ENCODE data around the gene ADGRG2. TPM values are rescaled to one million over a fixed set of nuclear protein-coding genes. Genes with fewer than 3 reads are reported as not detected.

Gene ADGRG2
- total and polyA plus RNA-seq, 2 of the 13 experiments (the other 11 are each of a cell fraction or from before 2014, with no cell fraction given) = not detected

DNA sequence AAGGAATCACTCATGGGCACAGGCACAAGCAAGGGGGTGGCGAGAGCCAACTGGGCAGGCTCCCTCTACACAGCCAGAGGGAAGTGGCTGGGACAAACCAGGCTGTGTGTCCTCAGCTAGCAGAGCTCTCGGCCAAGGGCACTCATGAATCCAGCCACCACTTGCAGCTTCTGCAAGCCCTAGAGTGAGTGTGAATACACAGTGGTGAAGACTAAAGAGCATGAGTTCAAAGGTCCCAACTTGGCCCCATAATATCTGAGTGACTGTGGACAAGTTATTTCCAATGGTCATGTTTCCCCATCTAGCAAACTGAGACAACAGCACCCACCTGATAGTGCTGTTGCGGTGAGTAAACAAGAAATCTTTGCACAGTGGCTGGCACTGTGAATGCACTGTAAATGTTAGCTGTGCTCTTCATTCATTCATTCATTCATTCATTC, 51.7 kb downstream of the ADGRG2 start:
- 0% methylated on average over 1 of the region's 3 CpGs for WGBS (ENCODE audit: low lambda C conversion rate)
- intact Hi-C loops (cut with micrococcal nuclease; ENCODE audit: unreplicated experiment) (no loop called here), in situ Hi-C loops (cut with HindIII; ENCODE audit: extremely low pct_ligation_motif_present, low pct_unique_long_range_greater_than_20kb) (no loop called here)
- H3K9me3 ChIP-seq (ENCODE audit: low read length) = no peaks in the 10 kb centered on the region
- ChIA-PET POLR2A (no interaction called here), CTCF (ENCODE audit: low intra/inter-chr PET ratio, low total read pairs) (no interaction called here)
- no peak overlapping the region for H3K9ac ChIP-seq (ENCODE audit: insufficient read depth, low read depth, low read length)
- no peak overlapping the region for H3K27ac ChIP-seq (ENCODE audit: extremely low read length, insufficient read depth, low read length)
- peaks cover 54% of the 10 kb centered on the region for H3K4me1 ChIP-seq (ENCODE audit: insufficient read depth, low read length)
- peak overlapping the region; percentile 44 for H3K4me2 ChIP-seq (ENCODE audit: low read depth, low read length)
- ATAC-seq = peak; percentile 94
- DNase-seq (ENCODE audit: low spot score) = peak; percentile 63
- H4K20me1 ChIP-seq (ENCODE audit: insufficient read depth, low read length) = no peaks in the 10 kb centered on the region
- H2AFZ ChIP-seq (ENCODE audit: low read length) = no peak overlapping the region
- H3K27me3 ChIP-seq (ENCODE audit: control insufficient read depth in 1 of 2, insufficient read depth in 2 of 2, low read length in 2 of 2) = no peaks in the 10 kb centered on the region
- peak; percentile 88 for FAIRE-seq
- peak overlapping the region in 1 of 3 experiments; percentile 14; a peak in 1 of 6 replicates for H3K4me3 ChIP-seq (replicated peaks in 1 of 3; ENCODE audit: insufficient read depth in 1 of 3, low read depth in 2 of 3, low read length in 3 of 3)
- H3K36me3 ChIP-seq (replicated peaks in 1 of 2; ENCODE audit: control insufficient read depth in 1 of 2, insufficient read depth in 2 of 2, low read length in 2 of 2) = no peaks in the 10 kb centered on the region
- BruUV-seq (replicated peaks) = no TSS peak
- H3K79me2 ChIP-seq (ENCODE audit: insufficient read depth, low read length) = no peaks in the 10 kb centered on the region
- peak; percentile 50 for TF ChIP-seq SKI (IDR thresholded peaks at IDR 0.05; ENCODE audit: partially characterized antibody)
- TF ChIP-seq BRD4 (CRISPR knock-in tag; IDR thresholded peaks at IDR 0.05) = no peak
- no peak for TF ChIP-seq ZNF569 (CRISPR knock-in tag; IDR thresholded peaks at IDR 0.05; ENCODE audit: borderline replicate concordance)
- peak; percentile 80 for TF ChIP-seq HNF4A (CRISPR knock-in tag; IDR thresholded peaks at IDR 0.05)
- TF ChIP-seq AHR (CRISPR knock-in tag; IDR thresholded peaks at IDR 0.05) = no peak
- TF ChIP-seq REPIN1 (CRISPR knock-in tag; IDR thresholded peaks at IDR 0.05; ENCODE audit: borderline replicate concordance, low read depth) = no peak
- TF ChIP-seq TAF1 (CRISPR knock-in tag; IDR thresholded peaks at IDR 0.05) = no peak
- TF ChIP-seq, protein P1, sequence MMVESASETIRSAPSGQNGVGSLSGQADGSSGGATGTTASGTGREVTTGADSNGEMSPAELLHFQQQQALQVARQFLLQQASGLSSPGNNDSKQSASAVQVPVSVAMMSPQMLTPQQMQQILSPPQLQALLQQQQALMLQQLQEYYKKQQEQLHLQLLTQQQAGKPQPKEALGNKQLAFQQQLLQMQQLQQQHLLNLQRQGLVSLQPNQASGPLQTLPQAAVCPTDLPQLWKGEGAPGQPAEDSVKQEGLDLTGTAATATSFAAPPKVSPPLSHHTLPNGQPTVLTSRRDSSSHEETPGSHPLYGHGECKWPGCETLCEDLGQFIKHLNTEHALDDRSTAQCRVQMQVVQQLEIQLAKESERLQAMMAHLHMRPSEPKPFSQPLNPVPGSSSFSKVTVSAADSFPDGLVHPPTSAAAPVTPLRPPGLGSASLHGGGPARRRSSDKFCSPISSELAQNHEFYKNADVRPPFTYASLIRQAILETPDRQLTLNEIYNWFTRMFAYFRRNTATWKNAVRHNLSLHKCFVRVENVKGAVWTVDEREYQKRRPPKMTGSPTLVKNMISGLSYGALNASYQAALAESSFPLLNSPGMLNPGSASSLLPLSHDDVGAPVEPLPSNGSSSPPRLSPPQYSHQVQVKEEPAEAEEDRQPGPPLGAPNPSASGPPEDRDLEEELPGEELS (CRISPR knock-in tag; IDR thresholded peaks at IDR 0.05) = peak; percentile 48; the same call in 1 of the 2 replicates
- TF ChIP-seq ZNF263 (CRISPR knock-in tag; IDR thresholded peaks at IDR 0.05) = no peak
- no peak for TF ChIP-seq ZBTB26 (CRISPR knock-in tag; IDR thresholded peaks at IDR 0.05; ENCODE audit: borderline replicate concordance)
- TF ChIP-seq CCAR2 (optimal IDR thresholded peaks at IDR 0.05; ENCODE audit: low read depth, low read length) = no peak
- no peak for TF ChIP-seq ZNF138 (CRISPR knock-in tag; IDR thresholded peaks at IDR 0.05; ENCODE audit: low read depth)
- TF ChIP-seq ADNP (CRISPR knock-in tag; IDR thresholded peaks at IDR 0.05) = no peak
- peak; percentile 93 for TF ChIP-seq ZSCAN21 (CRISPR knock-in tag; IDR thresholded peaks at IDR 0.05; ENCODE audit: borderline replicate concordance)
- TF ChIP-seq, protein P2, sequence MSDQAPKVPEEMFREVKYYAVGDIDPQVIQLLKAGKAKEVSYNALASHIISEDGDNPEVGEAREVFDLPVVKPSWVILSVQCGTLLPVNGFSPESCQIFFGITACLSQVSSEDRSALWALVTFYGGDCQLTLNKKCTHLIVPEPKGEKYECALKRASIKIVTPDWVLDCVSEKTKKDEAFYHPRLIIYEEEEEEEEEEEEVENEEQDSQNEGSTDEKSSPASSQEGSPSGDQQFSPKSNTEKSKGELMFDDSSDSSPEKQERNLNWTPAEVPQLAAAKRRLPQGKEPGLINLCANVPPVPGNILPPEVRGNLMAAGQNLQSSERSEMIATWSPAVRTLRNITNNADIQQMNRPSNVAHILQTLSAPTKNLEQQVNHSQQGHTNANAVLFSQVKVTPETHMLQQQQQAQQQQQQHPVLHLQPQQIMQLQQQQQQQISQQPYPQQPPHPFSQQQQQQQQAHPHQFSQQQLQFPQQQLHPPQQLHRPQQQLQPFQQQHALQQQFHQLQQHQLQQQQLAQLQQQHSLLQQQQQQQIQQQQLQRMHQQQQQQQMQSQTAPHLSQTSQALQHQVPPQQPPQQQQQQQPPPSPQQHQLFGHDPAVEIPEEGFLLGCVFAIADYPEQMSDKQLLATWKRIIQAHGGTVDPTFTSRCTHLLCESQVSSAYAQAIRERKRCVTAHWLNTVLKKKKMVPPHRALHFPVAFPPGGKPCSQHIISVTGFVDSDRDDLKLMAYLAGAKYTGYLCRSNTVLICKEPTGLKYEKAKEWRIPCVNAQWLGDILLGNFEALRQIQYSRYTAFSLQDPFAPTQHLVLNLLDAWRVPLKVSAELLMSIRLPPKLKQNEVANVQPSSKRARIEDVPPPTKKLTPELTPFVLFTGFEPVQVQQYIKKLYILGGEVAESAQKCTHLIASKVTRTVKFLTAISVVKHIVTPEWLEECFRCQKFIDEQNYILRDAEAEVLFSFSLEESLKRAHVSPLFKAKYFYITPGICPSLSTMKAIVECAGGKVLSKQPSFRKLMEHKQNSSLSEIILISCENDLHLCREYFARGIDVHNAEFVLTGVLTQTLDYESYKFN (CRISPR knock-in tag; conservative IDR thresholded peaks at IDR 0.05) = 0 out of 2 replicates have a peak, but pooled peaks have one; percentile 30
- TF ChIP-seq EP300 (IDR thresholded peaks at IDR 0.05; ENCODE audit: low read depth in 2 of 2, low read length in 2 of 2) = peak in 1 of 2 experiments; percentile 17; a peak in 1 of 4 replicates
- TF ChIP-seq EP300 (CRISPR knock-in tag; IDR thresholded peaks at IDR 0.05; ENCODE audit: borderline replicate concordance) = no peak
- TF ChIP-seq XBP1 (CRISPR knock-in tag; IDR thresholded peaks at IDR 0.05) = no peak
- no peak for TF ChIP-seq MYNN (CRISPR knock-in tag; IDR thresholded peaks at IDR 0.05; ENCODE audit: low read depth)
- TF ChIP-seq ZFP36L2 (CRISPR knock-in tag; IDR thresholded peaks at IDR 0.05) = no peak

Measured in HepG2 (cell line).